HepG2 (cell line): ENCODE results near the gene EEPD1.

Experiments used
- HOXA3 ChIP-seq: sonication (generic); formaldehyde crosslinking; IDR thresholded peaks from 2 replicates; pipeline ENCODE4 v1.5.0; 2020; ENCODE audit warnings: missing genetic modification reagents
- IKZF4 ChIP-seq: sonication (generic); formaldehyde crosslinking; IDR thresholded peaks from 2 replicates; pipeline ENCODE4 v1.5.1; 2020; ENCODE audit warnings: borderline replicate concordance, mild to moderate bottlenecking, low read depth, missing genetic modification reagents; ENCODE audit errors: not compliant biosample characterization
- NR2F1 ChIP-seq, 2 experiments: fragments of 450-650 bp in 1 of 2; formaldehyde crosslinking in 1 of 2; IDR thresholded peaks; 2 replicates each; pipeline versions ENCODE4 v1.5.0 to v1.6.1; 2016 to 2020; ENCODE audit warnings: mild to moderate bottlenecking in 1 of 2, missing compliant biosample characterization in 1 of 2, missing genetic modification reagents in 1 of 2, moderate library complexity in 1 of 2
- POLR2AphosphoS5 ChIP-seq: IDR thresholded peaks from 2 replicates; pipeline ENCODE4 v1.6.1; 2012; ENCODE audit warnings: low read depth, low read length
- TBX3 ChIP-seq: fragments of 450-650 bp; IDR thresholded peaks from 2 replicates; pipeline ENCODE4 v1.6.1; 2017; ENCODE audit warnings: antibody characterized with exemption, mild to moderate bottlenecking, inconsistent platforms, borderline replicate concordance
- ZNF263 ChIP-seq: sonication (generic); formaldehyde crosslinking; IDR thresholded peaks from 2 replicates; pipeline ENCODE4 v1.4.0; 2020; ENCODE audit warnings: missing genetic modification reagents
- ZNF816 ChIP-seq: sonication (generic); formaldehyde crosslinking; IDR thresholded peaks from 2 replicates; pipeline ENCODE4 v1.8.0; 2022; ENCODE audit warnings: missing genetic modification reagents, mild to moderate bottlenecking, borderline replicate concordance
- TF ChIP-seq, protein P1 (sequence below): sonication (generic); formaldehyde crosslinking; IDR thresholded peaks from 2 replicates; pipeline ENCODE4 v1.5.0; 2020; ENCODE audit warnings: mild to moderate bottlenecking, missing genetic modification reagents, moderate library complexity

GRCh38 chr7:36348256-36348655 lies 195.2 kb downstream of the EEPD1 start:
- TF ChIP-seq POLR2AphosphoS5 (no peak), ZNF263 (no peak), NR2F1 (CRISPR knock-in tag; IDR thresholded peaks at IDR 0.05) (no peak), ZNF816 (no peak), IKZF4 (CRISPR knock-in tag) (no peak), TBX3 (no peak), HOXA3 (CRISPR knock-in tag) (no peak)
- TF ChIP-seq, protein P1, sequence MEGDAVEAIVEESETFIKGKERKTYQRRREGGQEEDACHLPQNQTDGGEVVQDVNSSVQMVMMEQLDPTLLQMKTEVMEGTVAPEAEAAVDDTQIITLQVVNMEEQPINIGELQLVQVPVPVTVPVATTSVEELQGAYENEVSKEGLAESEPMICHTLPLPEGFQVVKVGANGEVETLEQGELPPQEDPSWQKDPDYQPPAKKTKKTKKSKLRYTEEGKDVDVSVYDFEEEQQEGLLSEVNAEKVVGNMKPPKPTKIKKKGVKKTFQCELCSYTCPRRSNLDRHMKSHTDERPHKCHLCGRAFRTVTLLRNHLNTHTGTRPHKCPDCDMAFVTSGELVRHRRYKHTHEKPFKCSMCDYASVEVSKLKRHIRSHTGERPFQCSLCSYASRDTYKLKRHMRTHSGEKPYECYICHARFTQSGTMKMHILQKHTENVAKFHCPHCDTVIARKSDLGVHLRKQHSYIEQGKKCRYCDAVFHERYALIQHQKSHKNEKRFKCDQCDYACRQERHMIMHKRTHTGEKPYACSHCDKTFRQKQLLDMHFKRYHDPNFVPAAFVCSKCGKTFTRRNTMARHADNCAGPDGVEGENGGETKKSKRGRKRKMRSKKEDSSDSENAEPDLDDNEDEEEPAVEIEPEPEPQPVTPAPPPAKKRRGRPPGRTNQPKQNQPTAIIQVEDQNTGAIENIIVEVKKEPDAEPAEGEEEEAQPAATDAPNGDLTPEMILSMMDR: no peak
